Activated CD8-positive, alpha-beta memory T cell treated with anti-CD3 and anti-CD28 coated beads, Interleukin-2, amount 10 ng/mL, durations not matched to agents 7 days and 5 days (primary cell): ENCODE data around the gene SETX. TPM values are rescaled to one million over a fixed set of nuclear protein-coding genes. Genes with fewer than 3 reads are reported as not detected.

Experiments
- ATAC-seq: fragments of 150-1000 bp; cut with Tn5 transposase; one replicate; pipeline ENCODE4 v1.10.0; 2021; ENCODE audit warnings: moderate library complexity
- CTCF ChIA-PET: fragments of 350-600 bp; sonication (Branson Sonifier 250); formaldehyde crosslinking; loops from one replicate; lab custom pipeline; 2021; ENCODE audit warnings: antibody characterized with exemption; lab: Charles Lee
- DNase-seq: peaks from one replicate; pipeline ENCODE4 v3.0.0-alpha.2; 2020
- H3K27ac Mint-ChIP-seq: one replicate; pipeline ENCODE4 v1.8.0; 2021; ENCODE audit warnings: mild to moderate bottlenecking, mixed read lengths
- H3K27me3 Mint-ChIP-seq: one replicate; pipeline ENCODE4 v1.8.0; 2021; ENCODE audit warnings: mixed read lengths
- H3K36me3 Mint-ChIP-seq: one replicate; pipeline ENCODE4 v1.8.0; 2021; ENCODE audit warnings: mild to moderate bottlenecking, mixed read lengths
- H3K4me1 Mint-ChIP-seq: one replicate; pipeline ENCODE4 v1.8.0; 2021; ENCODE audit warnings: mixed read lengths
- H3K4me3 Mint-ChIP-seq: one replicate; pipeline ENCODE4 v1.8.0; 2021; ENCODE audit warnings: mild to moderate bottlenecking, moderate library complexity, mixed read lengths
- H3K9me3 Mint-ChIP-seq: one replicate; pipeline ENCODE4 v1.8.0; 2022; ENCODE audit warnings: low read depth, mixed read lengths
- total RNA-seq, 2 experiments: library from RNA; stranded (reverse); gene quantifications; one replicate each; pipeline ENCODE4 v1.2.3, GENCODE V29; 2021

SETX gene
- total RNA-seq, 2 experiments from 2014 or later, result 58.8 to 70.5 TPM

- peak; percentile 95 for ATAC-seq
- Mint-ChIP-seq H3K27ac (peak overlapping the region; percentile 94), H3K9me3 (no peaks in the 10 kb centered on the region), H3K36me3 (no peaks in the 10 kb centered on the region), H3K4me3 (peak overlapping the region; percentile 97), H3K27me3 (peaks cover 22% of the 10 kb centered on the region), H3K4me1 (peaks cover 9% of the 10 kb centered on the region)
- peak; percentile 100 for DNase-seq
- CTCF ChIA-PET, result interaction anchor here (0.5 to 9.0 kb wide), 11 partner anchors 10 to 482 kb away, joined by 3 to 176 read pairs (median 7); no protein-coding TSS in a partner anchor
These were observed 113.8 kb downstream of the SETX start for GRCh38 chr9:132240841-132241482.

- CTCF ChIA-PET, result interaction anchor here (1.1 to 9.0 kb wide), 5 partner anchors 10 to 481 kb away, joined by 3 to 176 read pairs (median 42); no protein-coding TSS in a partner anchor
- H3K9me3 Mint-ChIP-seq, result no peaks in the 10 kb centered on the region
- H3K36me3 Mint-ChIP-seq, result no peaks in the 10 kb centered on the region
- DNase-seq (no peak), ATAC-seq (no peak)
- H3K27ac Mint-ChIP-seq, result no peak overlapping the region
- peaks cover 16% of the 10 kb centered on the region for H3K27me3 Mint-ChIP-seq
- peaks cover 9% of the 10 kb centered on the region for H3K4me1 Mint-ChIP-seq
- H3K4me3 Mint-ChIP-seq, result peak overlapping the region; percentile 49
These were observed 114.6 kb downstream of the SETX start for GRCh38 chr9:132239999-132240840.

- CTCF ChIA-PET, result interaction anchor here (1.1 to 9.0 kb wide), 5 partner anchors 9 to 480 kb away, joined by 3 to 176 read pairs (median 42); no protein-coding TSS in a partner anchor
- Mint-ChIP-seq H3K9me3 (no peaks in the 10 kb centered on the region), H3K27me3 (peaks cover 13% of the 10 kb centered on the region), H3K4me1 (peaks cover 9% of the 10 kb centered on the region), H3K27ac (no peak overlapping the region), H3K36me3 (no peaks in the 10 kb centered on the region), H3K4me3 (no peak overlapping the region)
- no peak for ATAC-seq
- no peak for DNase-seq
These were observed 115.3 kb downstream of the SETX start for GRCh38 chr9:132239518-132239917.

- peaks cover 9% of the 10 kb centered on the region for H3K4me1 Mint-ChIP-seq
- H3K27me3 Mint-ChIP-seq, result peaks cover 10% of the 10 kb centered on the region
- DNase-seq (no peak), ATAC-seq (no peak)
- H3K36me3 Mint-ChIP-seq, result no peaks in the 10 kb centered on the region
- no peak overlapping the region for H3K4me3 Mint-ChIP-seq
- H3K9me3 Mint-ChIP-seq, result no peaks in the 10 kb centered on the region
- no peak overlapping the region for H3K27ac Mint-ChIP-seq
- CTCF ChIA-PET, result interaction anchor here (1.1 to 9.0 kb wide), 5 partner anchors 8 to 480 kb away, joined by 3 to 176 read pairs (median 42); no protein-coding TSS in a partner anchor
These were observed 115.8 kb downstream of the SETX start for GRCh38 chr9:132238992-132239391.

- no peaks in the 10 kb centered on the region for H3K36me3 Mint-ChIP-seq
- peaks cover 9% of the 10 kb centered on the region for H3K4me1 Mint-ChIP-seq
- no peak overlapping the region for H3K4me3 Mint-ChIP-seq
- no peak overlapping the region for H3K27ac Mint-ChIP-seq
- no peaks in the 10 kb centered on the region for H3K9me3 Mint-ChIP-seq
- DNase-seq (no peak), ATAC-seq (no peak)
- H3K27me3 Mint-ChIP-seq, result peaks cover 10% of the 10 kb centered on the region
- CTCF ChIA-PET, result interaction anchor here (0.6 to 9.0 kb wide), 8 partner anchors 9 to 479 kb away, joined by 3 to 176 read pairs (median 10); no protein-coding TSS in a partner anchor
These were observed 116.5 kb downstream of the SETX start for GRCh38 chr9:132238026-132238972.

- DNase-seq (no peak), ATAC-seq (no peak)
- H3K9me3 Mint-ChIP-seq, result no peaks in the 10 kb centered on the region
- H3K36me3 Mint-ChIP-seq, result no peaks in the 10 kb centered on the region
- peaks cover 8% of the 10 kb centered on the region for H3K4me1 Mint-ChIP-seq
- peaks cover 10% of the 10 kb centered on the region for H3K27me3 Mint-ChIP-seq
- H3K27ac Mint-ChIP-seq, result no peak overlapping the region
- H3K4me3 Mint-ChIP-seq, result no peak overlapping the region
- CTCF ChIA-PET, result interaction anchor here (1.1 to 9.0 kb wide), 9 partner anchors 12 to 677 kb away, joined by 3 to 176 read pairs (median 10); no protein-coding TSS in a partner anchor
These were observed 117.3 kb downstream of the SETX start for GRCh38 chr9:132237481-132237880.

GRCh38 chr9:132236662-132237311 lies 118.0 kb downstream of the SETX start:
- no peaks in the 10 kb centered on the region for H3K36me3 Mint-ChIP-seq
- H3K27me3 Mint-ChIP-seq, result peaks cover 10% of the 10 kb centered on the region
- peaks cover 7% of the 10 kb centered on the region for H3K4me1 Mint-ChIP-seq
- no peak overlapping the region for H3K27ac Mint-ChIP-seq
- DNase-seq (no peak), ATAC-seq (no peak)
- no peak overlapping the region for H3K4me3 Mint-ChIP-seq
- H3K9me3 Mint-ChIP-seq, result no peaks in the 10 kb centered on the region
- CTCF ChIA-PET, result interaction anchor here (0.7 to 9.0 kb wide), 39 partner anchors 10 to 676 kb away, joined by 3 to 176 read pairs (median 5); partner anchors contain the start of genes MED27 and NTNG2

GRCh38 chr9:132235894-132236661 lies 118.7 kb downstream of the SETX start:
- no peak overlapping the region for H3K27ac Mint-ChIP-seq
- ATAC-seq (no peak), DNase-seq (peak; percentile 85)
- no peaks in the 10 kb centered on the region for H3K9me3 Mint-ChIP-seq
- no peak overlapping the region for H3K4me3 Mint-ChIP-seq
- CTCF ChIA-PET, result interaction anchor here (0.7 to 9.0 kb wide), 39 partner anchors 9 to 676 kb away, joined by 3 to 176 read pairs (median 5); partner anchors contain the start of genes MED27 and NTNG2
- peaks cover 10% of the 10 kb centered on the region for H3K27me3 Mint-ChIP-seq
- H3K4me1 Mint-ChIP-seq, result peaks cover 5% of the 10 kb centered on the region
- no peaks in the 10 kb centered on the region for H3K36me3 Mint-ChIP-seq

- CTCF ChIA-PET, result interaction anchor here (0.8 to 9.0 kb wide), 11 partner anchors 10 to 476 kb away, joined by 3 to 176 read pairs (median 5); partner anchors contain the start of gene NTNG2
- Mint-ChIP-seq H3K9me3 (no peaks in the 10 kb centered on the region), H3K4me1 (no peaks in the 10 kb centered on the region), H3K27ac (no peak overlapping the region), H3K36me3 (no peaks in the 10 kb centered on the region), H3K27me3 (peaks cover 8% of the 10 kb centered on the region), H3K4me3 (no peak overlapping the region)
- DNase-seq (no peak), ATAC-seq (no peak)
These were observed 119.7 kb downstream of the SETX start for GRCh38 chr9:132235125-132235524.

- H3K4me1 Mint-ChIP-seq, result no peaks in the 10 kb centered on the region
- no peaks in the 10 kb centered on the region for H3K9me3 Mint-ChIP-seq
- ATAC-seq (no peak), DNase-seq (no peak)
- H3K27ac Mint-ChIP-seq, result no peak overlapping the region
- H3K27me3 Mint-ChIP-seq, result peaks cover 2% of the 10 kb centered on the region
- H3K4me3 Mint-ChIP-seq, result no peak overlapping the region
- H3K36me3 Mint-ChIP-seq, result no peaks in the 10 kb centered on the region
- CTCF ChIA-PET, result interaction anchor here (0.8 to 9.0 kb wide), 4 partner anchors 17 to 475 kb away, joined by 3 to 176 read pairs (median 78); no protein-coding TSS in a partner anchor
These were observed 120.3 kb downstream of the SETX start for GRCh38 chr9:132234535-132234934.

GRCh38 chr9:132233138-132233537 lies 121.6 kb downstream of the SETX start:
- DNase-seq, result no peak
- Mint-ChIP-seq H3K9me3 (no peaks in the 10 kb centered on the region), H3K27ac (no peak overlapping the region), H3K4me3 (no peak overlapping the region), H3K36me3 (no peaks in the 10 kb centered on the region), H3K27me3 (peaks cover 3% of the 10 kb centered on the region), H3K4me1 (peaks cover 2% of the 10 kb centered on the region)
- CTCF ChIA-PET, result interaction anchor here (0.8 to 9.0 kb wide), 3 partner anchors 35 to 478 kb away, joined by 3 to 176 read pairs (median 5); no protein-coding TSS in a partner anchor
- no peak for ATAC-seq
